Heart left ventricle (tissue), 13 donors: ENCODE results near the gene ATP9B.

Source experiments
- CTCF ChIP-seq, 12 donors: fragments of 200-600 bp; sonication (generic) in 4 of 12; IDR thresholded peaks; one replicate each; pipeline versions ENCODE4 v1.5.0 to v1.8.0; 2018 to 2022; ENCODE audit warnings: antibody characterized with exemption in 12 of 12, mild to moderate bottlenecking in 5 of 12
- POLR2A ChIP-seq, 2 donors: fragments of 450-650 bp; IDR thresholded peaks; one replicate each; pipeline ENCODE4 v1.6.1; 2017; ENCODE audit warnings: antibody characterized with exemption in 2 of 2, mild to moderate bottlenecking in 2 of 2, moderate library complexity in 2 of 2
- donor health status: ischemic (EF 13 %, LVEDD 7.1; RV severe dilation, severe dysfunction).
- donor health status: DM: no; HTN: yes; CAD: no.
- donor health status: DM: no; HTN: no; CAD: no.
- donor health status: ischemic (EF 25% LVEDD 6.9; RV normal size, moderate dysfunction).
- donor health status: ischemic (EF 25% LVEDD 5.7; RV mildly dilated, moderate dysfunction).
- donor health status: ischemic (EF 35%, LVEDD 5.7; RV mildly dilated, moderate dysfunction).
- donor health status: nonischemic (EF 11% LVEDD 7.7; RV severe dilation, severe dysfunction).
- donor health status: DM: yes; HTN: yes; CAD: no.
- donor health status: PGD.
- donor health status: ischemic (EF 29% LVEDD 5.4; RV normal size, mild dysfunction).
- donor health status: nonischemic (EF 23%, LVEDD 6.1; RV moderate dilation, normal function).

- TF ChIP-seq POLR2A (IDR thresholded peaks at IDR 0.05) (no peak), CTCF (IDR thresholded peaks at IDR 0.05) (no peak)
These were observed 252.6 kb downstream of the ATP9B start for GRCh38 chr18:79321625-79322405.
